ENCODE measurements around the gene LMBR1. TPM values are rescaled to one million over a fixed set of nuclear protein-coding genes. Genes with fewer than 3 reads are reported as not detected.
"Not testable (repeated sequence)": the region's sequence is repeated elsewhere in the genome, so short reads cannot be mapped to it uniquely, and the experiment has no call there.

LMBR1 gene
- total RNA-seq, 1 donor from 2014 or later = 73.7 TPM

DNA sequence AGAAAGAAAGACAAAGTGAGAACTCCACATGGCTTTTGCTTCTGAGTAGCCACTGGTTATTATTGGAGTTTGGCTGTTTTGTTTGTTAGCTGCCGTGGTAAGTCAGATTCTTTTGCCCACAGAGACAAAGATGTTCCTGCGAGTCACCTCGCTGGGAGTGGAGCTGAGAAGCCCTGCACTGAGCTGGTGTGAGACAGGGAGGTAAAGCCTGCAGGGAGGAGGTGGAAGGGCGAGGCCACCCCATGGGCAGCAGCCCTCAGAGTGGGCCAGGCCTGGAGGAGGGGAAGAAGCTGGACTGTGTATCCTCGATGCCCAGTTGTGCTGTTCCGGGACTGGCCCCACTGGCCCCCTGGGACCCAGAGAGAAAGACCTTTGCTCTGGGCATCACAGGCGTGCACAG lies 42.3 kb upstream of the LMBR1 start:
- DNase-seq (ENCODE audit: low read depth) = peak; percentile 30
- no peaks in the 10 kb centered on the region for H3K36me3 ChIP-seq (ENCODE audit: control insufficient read depth, insufficient read depth, low read length)
- TF ChIP-seq CTCF (IDR thresholded peaks at IDR 0.05; ENCODE audit: insufficient read depth, low read length, severe bottlenecking) = no peak
- no peak overlapping the region for H3K4me3 ChIP-seq (ENCODE audit: low read depth, low read length)
- no peak for FAIRE-seq
- H3K27me3 ChIP-seq (ENCODE audit: control insufficient read depth, insufficient read depth, low read length) = no peaks in the 10 kb centered on the region

DNA sequence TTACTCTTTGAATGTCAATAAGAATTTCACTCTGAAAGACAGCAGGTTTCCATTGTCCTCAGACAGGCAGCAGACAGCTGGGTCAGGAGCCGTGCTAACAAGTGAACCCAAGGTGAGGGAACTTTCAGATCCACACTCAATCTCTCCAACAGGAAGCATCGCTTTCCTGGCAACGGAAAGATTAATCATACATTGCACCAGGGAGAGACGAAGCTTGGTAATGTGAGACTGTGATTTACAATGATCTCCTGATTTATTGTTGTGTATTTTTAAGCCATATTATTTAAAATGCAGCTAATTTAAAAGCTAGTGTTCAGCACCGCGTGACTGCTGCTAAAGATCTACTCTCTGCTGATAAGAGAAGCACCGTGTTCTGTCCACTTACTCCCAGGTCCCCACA lies 39.0 kb upstream of the LMBR1 start:
- peaks cover 2% of the 10 kb centered on the region for H3K27me3 ChIP-seq (ENCODE audit: control insufficient read depth, insufficient read depth, low read length)
- H3K4me3 ChIP-seq (ENCODE audit: low read depth, low read length) = no peak overlapping the region
- no peak for TF ChIP-seq CTCF (IDR thresholded peaks at IDR 0.05; ENCODE audit: insufficient read depth, low read length, severe bottlenecking)
- FAIRE-seq (no peak), DNase-seq (ENCODE audit: low read depth) (peak; percentile 67)
- H3K36me3 ChIP-seq (ENCODE audit: control insufficient read depth, insufficient read depth, low read length) = no peaks in the 10 kb centered on the region

- FAIRE-seq (no peak), DNase-seq (ENCODE audit: low read depth) (no peak)
- Histone ChIP-seq H3K36me3 (ENCODE audit: control insufficient read depth, insufficient read depth, low read length) (no peaks in the 10 kb centered on the region), H3K27me3 (ENCODE audit: control insufficient read depth, insufficient read depth, low read length) (peaks cover 2% of the 10 kb centered on the region), H3K4me3 (ENCODE audit: low read depth, low read length) (no peak overlapping the region)
- no peak for TF ChIP-seq CTCF (IDR thresholded peaks at IDR 0.05; ENCODE audit: insufficient read depth, low read length, severe bottlenecking)
These were observed 37.0 kb upstream of the LMBR1 start for GRCh38 chr7:156929789-156930539.

- no peaks in the 10 kb centered on the region for H3K36me3 ChIP-seq (ENCODE audit: control insufficient read depth, insufficient read depth, low read length)
- peaks cover 2% of the 10 kb centered on the region for H3K27me3 ChIP-seq (ENCODE audit: control insufficient read depth, insufficient read depth, low read length)
- no peak overlapping the region for H3K4me3 ChIP-seq (ENCODE audit: low read depth, low read length)
- no peak for TF ChIP-seq CTCF (IDR thresholded peaks at IDR 0.05; ENCODE audit: insufficient read depth, low read length, severe bottlenecking)
- DNase-seq (ENCODE audit: low read depth) = no peak
- FAIRE-seq = no peak
These were observed 35.4 kb upstream of the LMBR1 start for GRCh38 chr7:156928406-156928747.

GRCh38 chr7:156927571-156928405 lies 34.8 kb upstream of the LMBR1 start:
- FAIRE-seq (no peak), DNase-seq (ENCODE audit: low read depth) (no peak)
- H3K27me3 ChIP-seq (ENCODE audit: control insufficient read depth, insufficient read depth, low read length) = peaks cover 2% of the 10 kb centered on the region
- H3K4me3 ChIP-seq (ENCODE audit: low read depth, low read length) = no peak overlapping the region
- TF ChIP-seq CTCF (IDR thresholded peaks at IDR 0.05; ENCODE audit: insufficient read depth, low read length, severe bottlenecking) = no peak
- no peaks in the 10 kb centered on the region for H3K36me3 ChIP-seq (ENCODE audit: control insufficient read depth, insufficient read depth, low read length)

DNA sequence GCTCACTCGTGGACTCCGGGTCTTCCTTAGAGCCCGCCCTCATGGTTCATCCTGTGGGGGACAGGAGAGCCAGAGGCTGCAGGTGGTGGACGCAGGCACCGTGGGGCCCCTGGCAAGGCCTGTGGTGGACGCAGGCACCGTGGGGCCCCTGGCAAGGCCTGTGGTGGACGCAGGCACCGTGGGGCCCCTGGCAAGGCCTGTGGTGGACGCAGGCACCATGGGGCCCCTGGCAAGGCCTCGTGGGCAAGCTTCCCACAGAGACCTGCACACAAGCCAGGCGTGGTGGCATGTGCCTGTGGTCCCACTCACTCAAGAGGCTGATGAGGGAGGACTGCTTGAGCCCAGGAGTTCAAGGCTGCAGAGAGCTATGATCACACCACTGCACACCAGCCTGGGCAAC lies 32.8 kb upstream of the LMBR1 start:
- H3K27me3 ChIP-seq (ENCODE audit: control insufficient read depth, insufficient read depth, low read length); H3K4me3 ChIP-seq (ENCODE audit: low read depth, low read length); DNase-seq (ENCODE audit: low read depth); FAIRE-seq; H3K36me3 ChIP-seq (ENCODE audit: control insufficient read depth, insufficient read depth, low read length): not testable (repeated sequence)

- H3K27me3 ChIP-seq (ENCODE audit: control insufficient read depth, insufficient read depth, low read length); H3K36me3 ChIP-seq (ENCODE audit: control insufficient read depth, insufficient read depth, low read length); DNase-seq (ENCODE audit: low read depth); FAIRE-seq; H3K4me3 ChIP-seq (ENCODE audit: low read depth, low read length): not testable (repeated sequence)
These were observed 29.3 kb upstream of the LMBR1 start for GRCh38 chr7:156922304-156922703.

- DNase-seq (ENCODE audit: low read depth); H3K36me3 ChIP-seq (ENCODE audit: control insufficient read depth, insufficient read depth, low read length); H3K4me3 ChIP-seq (ENCODE audit: low read depth, low read length); FAIRE-seq; H3K27me3 ChIP-seq (ENCODE audit: control insufficient read depth, insufficient read depth, low read length): not testable (repeated sequence)
These were observed 27.7 kb upstream of the LMBR1 start for GRCh38 chr7:156920487-156921373.

All from bronchial epithelial cell (primary cell).